Measurements from ENCODE around the gene CYP4X1. TPM values are rescaled to one million over a fixed set of nuclear protein-coding genes. Genes with fewer than 3 reads are reported as not detected.

Gene CYP4X1
- total RNA-seq, 1 experiment from 2014 or later: not detected

- Histone ChIP-seq H3K9me3 (ENCODE audit: low read depth, low read length, poor library complexity, severe bottlenecking) (no peaks in the 10 kb centered on the region), H3K27ac (ENCODE audit: low read depth, low read length, poor library complexity, severe bottlenecking) (no peak overlapping the region), H3K4me3 (ENCODE audit: low read depth, low read length, poor library complexity, severe bottlenecking) (no peak overlapping the region), H3K4me1 (ENCODE audit: insufficient read depth, low read length, poor library complexity, severe bottlenecking) (no peaks in the 10 kb centered on the region), H3K27me3 (replicated peaks; ENCODE audit: insufficient read depth, low read depth, low read length, poor library complexity) (peaks cover 23% of the 10 kb centered on the region), H3K36me3 (ENCODE audit: insufficient read depth, low read length, poor library complexity, severe bottlenecking) (no peaks in the 10 kb centered on the region)
- CTCF ChIA-PET: no interaction called here
- intact Hi-C loops (cut with micrococcal nuclease; ENCODE audit: unreplicated experiment): loop anchor here (10.0 kb wide), 1 partner anchor 247 kb away; no protein-coding TSS in a partner anchor
- no TSS peak for BruUV-seq (replicated peaks)
- TF ChIP-seq, protein P1, sequence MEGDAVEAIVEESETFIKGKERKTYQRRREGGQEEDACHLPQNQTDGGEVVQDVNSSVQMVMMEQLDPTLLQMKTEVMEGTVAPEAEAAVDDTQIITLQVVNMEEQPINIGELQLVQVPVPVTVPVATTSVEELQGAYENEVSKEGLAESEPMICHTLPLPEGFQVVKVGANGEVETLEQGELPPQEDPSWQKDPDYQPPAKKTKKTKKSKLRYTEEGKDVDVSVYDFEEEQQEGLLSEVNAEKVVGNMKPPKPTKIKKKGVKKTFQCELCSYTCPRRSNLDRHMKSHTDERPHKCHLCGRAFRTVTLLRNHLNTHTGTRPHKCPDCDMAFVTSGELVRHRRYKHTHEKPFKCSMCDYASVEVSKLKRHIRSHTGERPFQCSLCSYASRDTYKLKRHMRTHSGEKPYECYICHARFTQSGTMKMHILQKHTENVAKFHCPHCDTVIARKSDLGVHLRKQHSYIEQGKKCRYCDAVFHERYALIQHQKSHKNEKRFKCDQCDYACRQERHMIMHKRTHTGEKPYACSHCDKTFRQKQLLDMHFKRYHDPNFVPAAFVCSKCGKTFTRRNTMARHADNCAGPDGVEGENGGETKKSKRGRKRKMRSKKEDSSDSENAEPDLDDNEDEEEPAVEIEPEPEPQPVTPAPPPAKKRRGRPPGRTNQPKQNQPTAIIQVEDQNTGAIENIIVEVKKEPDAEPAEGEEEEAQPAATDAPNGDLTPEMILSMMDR (conservative IDR thresholded peaks at IDR 0.05; ENCODE audit: low read depth, low read length): peak; percentile 41; the same call in 1 of the 2 replicates
- TF ChIP-seq EZH2 (IDR thresholded peaks at IDR 0.05; ENCODE audit: borderline replicate concordance, low read depth, low read length, poor library complexity, severe bottlenecking): no peak
- peak; percentile 51 for DNase-seq (ENCODE audit: low spot score)
- POLR2A ChIA-PET (ENCODE audit: low non-redundant PET): interaction anchor here (0.6 kb wide), 1 partner anchor 575 kb away, joined by 4 read pairs; no protein-coding TSS in a partner anchor
Measured at GRCh38 chr1:46991083-46991923, 32.2 kb upstream of the CYP4X1 start.

DNA sequence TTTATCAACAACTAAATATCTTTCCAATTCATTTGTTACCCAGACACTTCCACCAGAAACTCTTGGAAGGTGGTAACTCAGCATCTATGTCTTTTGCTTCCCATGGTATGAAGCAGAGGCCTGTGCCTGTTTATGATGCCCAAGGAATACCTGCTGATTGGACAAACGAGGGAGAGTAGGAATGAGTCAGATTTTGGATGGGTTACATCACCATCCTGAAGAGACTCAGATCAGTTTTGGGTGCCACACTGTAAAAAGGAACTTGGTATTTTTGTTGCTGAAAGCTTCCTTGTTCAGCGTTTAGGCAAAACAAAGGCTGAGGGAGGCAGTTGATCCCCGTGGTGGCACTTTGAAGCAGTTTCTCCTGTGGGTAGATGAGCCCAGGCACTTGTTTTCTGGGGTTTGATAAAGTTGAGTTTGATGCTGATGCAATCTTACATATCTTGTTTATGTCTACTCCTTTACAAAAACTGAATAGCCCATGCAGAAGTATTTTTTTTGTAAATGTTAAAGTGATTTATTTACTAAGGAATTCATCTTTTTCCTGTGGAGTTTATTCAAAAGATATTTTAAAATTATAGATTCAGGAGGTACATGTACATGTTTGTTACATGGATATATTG is 26.7 kb upstream of the CYP4X1 start:
- ChIA-PET POLR2A (ENCODE audit: low non-redundant PET) (no interaction called here), CTCF (no interaction called here)
- H3K36me3 ChIP-seq (ENCODE audit: insufficient read depth, low read length, poor library complexity, severe bottlenecking): no peaks in the 10 kb centered on the region
- no TSS peak for BruUV-seq (replicated peaks)
- intact Hi-C loops (cut with micrococcal nuclease; ENCODE audit: unreplicated experiment): loop anchor here (10.0 kb wide), 1 partner anchor 252 kb away; no protein-coding TSS in a partner anchor
- H3K27ac ChIP-seq (ENCODE audit: low read depth, low read length, poor library complexity, severe bottlenecking): no peak overlapping the region
- no peak for DNase-seq (ENCODE audit: low spot score)
- no peak overlapping the region for H3K4me3 ChIP-seq (ENCODE audit: low read depth, low read length, poor library complexity, severe bottlenecking)
- no peaks in the 10 kb centered on the region for H3K4me1 ChIP-seq (ENCODE audit: insufficient read depth, low read length, poor library complexity, severe bottlenecking)
- H3K9me3 ChIP-seq (ENCODE audit: low read depth, low read length, poor library complexity, severe bottlenecking): no peaks in the 10 kb centered on the region
- peaks cover 27% of the 10 kb centered on the region for H3K27me3 ChIP-seq (replicated peaks; ENCODE audit: insufficient read depth, low read depth, low read length, poor library complexity)
- no peak for TF ChIP-seq EZH2 (IDR thresholded peaks at IDR 0.05; ENCODE audit: borderline replicate concordance, low read depth, low read length, poor library complexity, severe bottlenecking)
- TF ChIP-seq, protein P1 (conservative IDR thresholded peaks at IDR 0.05; ENCODE audit: low read depth, low read length): no peak

GRCh38 chr1:47002211-47002610 is 21.3 kb upstream of the CYP4X1 start:
- DNase-seq (ENCODE audit: low spot score): no peak
- POLR2A ChIA-PET (ENCODE audit: low non-redundant PET): no interaction called here

More at GRCh38 chr1:47002211-47002610, 21.3 kb upstream of the CYP4X1 start:
- Histone ChIP-seq H3K27me3 (replicated peaks; ENCODE audit: insufficient read depth, low read depth, low read length, poor library complexity) (peaks cover 59% of the 10 kb centered on the region), H3K4me3 (ENCODE audit: low read depth, low read length, poor library complexity, severe bottlenecking) (no peak overlapping the region), H3K4me1 (ENCODE audit: insufficient read depth, low read length, poor library complexity, severe bottlenecking) (no peaks in the 10 kb centered on the region), H3K27ac (ENCODE audit: low read depth, low read length, poor library complexity, severe bottlenecking) (no peak overlapping the region), H3K9me3 (ENCODE audit: low read depth, low read length, poor library complexity, severe bottlenecking) (no peaks in the 10 kb centered on the region), H3K36me3 (ENCODE audit: insufficient read depth, low read length, poor library complexity, severe bottlenecking) (no peaks in the 10 kb centered on the region)
- CTCF ChIA-PET: no interaction called here
- BruUV-seq (replicated peaks): no TSS peak
- TF ChIP-seq EZH2 (IDR thresholded peaks at IDR 0.05; ENCODE audit: borderline replicate concordance, low read depth, low read length, poor library complexity, severe bottlenecking): no peak
- TF ChIP-seq, protein P1 (conservative IDR thresholded peaks at IDR 0.05; ENCODE audit: low read depth, low read length): peak; percentile 46; the same call in 1 of the 2 replicates
- intact Hi-C loops (cut with micrococcal nuclease; ENCODE audit: unreplicated experiment): no loop called here

Data from A673 (cell line).